CD14-positive monocyte (primary cell): ENCODE results near the gene TICAM2. TPM values are rescaled to one million over a fixed set of nuclear protein-coding genes. Genes with fewer than 3 reads are reported as not detected.

ENCODE experiments used
- DNase-seq, 3 donors: peaks; one replicate each; pipeline ENCODE4 v3.0.0-alpha.2; 2011 to 2022
- H2AFZ ChIP-seq: 2 replicates; pipeline ENCODE4 v1.6.0; 2012; ENCODE audit warnings: mild to moderate bottlenecking, low read depth, low read length, inconsistent platforms; ENCODE audit not compliant: insufficient read depth, poor library complexity, severe bottlenecking
- H3K27ac ChIP-seq, 2 donors: 1 replicate in 1 of 2; 2 replicates in 1 of 2; pipeline ENCODE4 v1.5.1; 2012 to 2013; ENCODE audit warnings: low read length in 2 of 2, control low read depth in 1 of 2, inconsistent platforms in 1 of 2, low read depth in 1 of 2, mild to moderate bottlenecking in 1 of 2
- H3K27me3 ChIP-seq, 2 donors: one replicate each; pipeline versions ENCODE4 v1.6.0 to v1.6.1; 2011 to 2013; ENCODE audit warnings: low read length in 2 of 2; ENCODE audit not compliant: control insufficient read depth in 2 of 2, insufficient read depth in 2 of 2
- H3K36me3 ChIP-seq, 2 donors: replicated peaks in 1 of 2; 1 replicate in 1 of 2; 2 replicates in 1 of 2; pipeline versions ENCODE4 v1.5.1 to v1.6.1; 2012 to 2013; ENCODE audit warnings: low read length in 2 of 2, control low read depth in 1 of 2, inconsistent platforms in 1 of 2, mild to moderate bottlenecking in 1 of 2; ENCODE audit not compliant: insufficient read depth in 2 of 2, control insufficient read depth in 1 of 2
- H3K4me1 ChIP-seq, 2 donors: 1 replicate in 1 of 2; 2 replicates in 1 of 2; pipeline versions ENCODE4 v1.5.1 to v1.6.1; 2012 to 2013; ENCODE audit warnings: low read length in 2 of 2, control low read depth in 1 of 2, inconsistent platforms in 1 of 2, mild to moderate bottlenecking in 1 of 2, moderate library complexity in 1 of 2; ENCODE audit not compliant: insufficient read depth in 2 of 2, control insufficient read depth in 1 of 2
- H3K4me2 ChIP-seq: replicated peaks from 2 replicates; pipeline ENCODE3; 2012; ENCODE audit warnings: low read length, moderate library complexity, mild to moderate bottlenecking; ENCODE audit not compliant: poor library complexity, severe bottlenecking; ENCODE audit errors: extremely low read depth
- H3K4me3 ChIP-seq, 3 experiments: fragments of 200-600 bp in 1 of 3; sonication (generic) in 1 of 3; replicated peaks in 1 of 3; 1 replicate in 2 of 3; 2 replicates in 1 of 3; pipeline ENCODE4 v1.5.1; 2011 to 2013; ENCODE audit warnings: low read length in 3 of 3, mild to moderate bottlenecking in 3 of 3, control low read depth in 2 of 3, low read depth in 2 of 3, inconsistent platforms in 1 of 3, moderate library complexity in 1 of 3
- H3K79me2 ChIP-seq: 2 replicates; pipeline ENCODE4 v1.6.0; 2012; ENCODE audit warnings: mild to moderate bottlenecking, control low read depth, inconsistent platforms, low read length, moderate library complexity; ENCODE audit not compliant: insufficient read depth
- H3K9ac ChIP-seq: 2 replicates; pipeline ENCODE4 v1.6.0; 2017; ENCODE audit warnings: low read length, mild to moderate bottlenecking; ENCODE audit not compliant: insufficient read depth, poor library complexity, severe bottlenecking
- H3K9me3 ChIP-seq, 2 donors: replicated peaks in 1 of 2; 1 replicate in 1 of 2; 2 replicates in 1 of 2; pipeline versions ENCODE4 v1.5.1 to v1.6.1; 2012 to 2013; ENCODE audit warnings: low read length in 2 of 2, control low read depth in 1 of 2; ENCODE audit not compliant: control insufficient read depth in 1 of 2, insufficient read depth in 1 of 2
- H4K20me1 ChIP-seq: 2 replicates; pipeline ENCODE4 v1.6.0; 2012; ENCODE audit warnings: mild to moderate bottlenecking, low read length, control low read depth, moderate library complexity; ENCODE audit not compliant: insufficient read depth
- H3K27ac Mint-ChIP-seq, 7 donors: one replicate each; pipeline ENCODE4 v1.8.0; 2020; ENCODE audit warnings: mild to moderate bottlenecking in 7 of 7, mixed read lengths in 7 of 7, moderate library complexity in 6 of 7, inconsistent platforms in 2 of 7
- H3K27me3 Mint-ChIP-seq, 3 donors: one replicate each; pipeline ENCODE4 v1.8.0; 2021 to 2022; ENCODE audit warnings: low read depth in 3 of 3, mild to moderate bottlenecking in 3 of 3, mixed read lengths in 3 of 3, moderate library complexity in 3 of 3, inconsistent platforms in 1 of 3
- H3K36me3 Mint-ChIP-seq, 2 donors: one replicate each; pipeline ENCODE4 v1.8.0; 2020; ENCODE audit warnings: mixed read lengths in 2 of 2, inconsistent platforms in 1 of 2, mild to moderate bottlenecking in 1 of 2
- H3K4me1 Mint-ChIP-seq: one replicate; pipeline ENCODE4 v1.8.0; 2020; ENCODE audit warnings: mild to moderate bottlenecking, mixed read lengths
- H3K4me3 Mint-ChIP-seq, 2 donors: one replicate each; pipeline ENCODE4 v1.8.0; 2020; ENCODE audit warnings: mild to moderate bottlenecking in 2 of 2, mixed read lengths in 2 of 2, moderate library complexity in 1 of 2
- H3K9me3 Mint-ChIP-seq, 7 donors: one replicate each; pipeline ENCODE4 v1.8.0; 2020 to 2022; ENCODE audit warnings: mixed read lengths in 7 of 7, mild to moderate bottlenecking in 6 of 7, moderate library complexity in 6 of 7, inconsistent platforms in 2 of 7
- WGBS: methylation state at CpG from one replicate; pipeline ENCODE4 v1.1.5; 2013; ENCODE audit warnings: missing lambda C conversion rate; ENCODE audit not compliant: insufficient coverage; 5-methylcytosine and 5-hydroxymethylcytosine counted together
- intact Hi-C, 2 donors: fragments of 100-400 bp; cut with micrococcal nuclease; formaldehyde crosslinking; loops; one replicate each; pipeline versions ENCODE4 v1.15.0 to v1.15.1; 2023
- polyA plus RNA-seq, 3 donors: library from polyadenylated mRNA; depleted of rRNA in 1 of 3; unstranded in 2 of 3; stranded (reverse) in 1 of 3; fragments of 300-500 nt in 2 of 3; fragments of >200 nt in 1 of 3; fragmentation: Illumina TruSeq in 2 of 3; gene quantifications; 1 replicate in 2 of 3; 2 replicates in 1 of 3; pipeline ENCODE4 v1.2.3, GENCODE V29; 2012 to 2021
- TF ChIP-seq, protein P1 (sequence below): fragments of 200-600 bp; IDR thresholded peaks from one replicate; pipeline ENCODE4 v1.8.0; 2022; ENCODE audit warnings: antibody characterized with exemption, mild to moderate bottlenecking

Gene TICAM2
- polyA plus RNA-seq, 3 donors, result 3.5 to 25.1 (median 14.6) TPM

- intact Hi-C loops, result no loop called here
- no peak overlapping the region for H3K27ac ChIP-seq
- Mint-ChIP-seq H3K4me3 (no peak overlapping the region), H3K27ac (no peak overlapping the region), H3K36me3 (no peaks in the 10 kb centered on the region), H3K27me3 (peaks cover 9 to 16% (median 11%) of the 10 kb centered on the region in 3 donors), H3K9me3 (peaks cover 0 to 9% (median 3%) of the 10 kb centered on the region in 7 donors), H3K4me1 (no peaks in the 10 kb centered on the region)
- TF ChIP-seq, protein P1, sequence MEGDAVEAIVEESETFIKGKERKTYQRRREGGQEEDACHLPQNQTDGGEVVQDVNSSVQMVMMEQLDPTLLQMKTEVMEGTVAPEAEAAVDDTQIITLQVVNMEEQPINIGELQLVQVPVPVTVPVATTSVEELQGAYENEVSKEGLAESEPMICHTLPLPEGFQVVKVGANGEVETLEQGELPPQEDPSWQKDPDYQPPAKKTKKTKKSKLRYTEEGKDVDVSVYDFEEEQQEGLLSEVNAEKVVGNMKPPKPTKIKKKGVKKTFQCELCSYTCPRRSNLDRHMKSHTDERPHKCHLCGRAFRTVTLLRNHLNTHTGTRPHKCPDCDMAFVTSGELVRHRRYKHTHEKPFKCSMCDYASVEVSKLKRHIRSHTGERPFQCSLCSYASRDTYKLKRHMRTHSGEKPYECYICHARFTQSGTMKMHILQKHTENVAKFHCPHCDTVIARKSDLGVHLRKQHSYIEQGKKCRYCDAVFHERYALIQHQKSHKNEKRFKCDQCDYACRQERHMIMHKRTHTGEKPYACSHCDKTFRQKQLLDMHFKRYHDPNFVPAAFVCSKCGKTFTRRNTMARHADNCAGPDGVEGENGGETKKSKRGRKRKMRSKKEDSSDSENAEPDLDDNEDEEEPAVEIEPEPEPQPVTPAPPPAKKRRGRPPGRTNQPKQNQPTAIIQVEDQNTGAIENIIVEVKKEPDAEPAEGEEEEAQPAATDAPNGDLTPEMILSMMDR, result no peak
- H3K4me2 ChIP-seq, result no peak overlapping the region
- no peak overlapping the region for H2AFZ ChIP-seq
- no peaks in the 10 kb centered on the region for H4K20me1 ChIP-seq
- DNase-seq, result no peak
- WGBS, result no CpG with 5 or more reads among the region's 2 CpGs
- no peak overlapping the region for H3K9ac ChIP-seq
- no peak overlapping the region for H3K4me3 ChIP-seq
- no peaks in the 10 kb centered on the region for H3K36me3 ChIP-seq
- H3K4me1 ChIP-seq, result no peaks in the 10 kb centered on the region
- no peaks in the 10 kb centered on the region for H3K79me2 ChIP-seq
- H3K27me3 ChIP-seq, result peaks cover 0 to 2% of the 10 kb centered on the region in 2 donors
- H3K9me3 ChIP-seq, result no peaks in the 10 kb centered on the region
Measured at GRCh38 chr5:115644046-115644445, 41.8 kb upstream of the TICAM2 start.

DNA sequence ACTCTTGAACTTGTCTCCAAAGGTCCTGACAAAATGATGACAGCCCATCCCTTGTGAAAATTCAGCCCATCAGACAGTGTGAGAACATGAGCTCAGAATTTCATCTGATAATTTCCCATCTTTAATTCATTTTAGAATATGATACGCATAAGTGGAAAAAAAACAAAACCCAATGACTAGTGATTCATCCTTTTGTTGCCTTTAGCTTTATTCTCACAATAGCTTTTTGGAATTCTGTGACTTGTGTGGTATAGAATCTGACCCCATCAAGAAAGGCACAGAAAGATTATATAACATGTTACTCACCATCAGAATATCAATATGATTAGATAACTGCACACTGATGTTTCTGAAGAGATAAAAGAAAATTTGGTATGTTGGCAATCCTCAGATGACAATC lies 39.7 kb upstream of the TICAM2 start:
- Mint-ChIP-seq H3K4me1 (no peaks in the 10 kb centered on the region), H3K27ac (no peak overlapping the region), H3K4me3 (no peak overlapping the region), H3K36me3 (no peaks in the 10 kb centered on the region), H3K27me3 (peaks cover 6 to 16% (median 10%) of the 10 kb centered on the region in 3 donors), H3K9me3 (peaks cover 0 to 7% (median 3%) of the 10 kb centered on the region in 7 donors)
- peaks cover 0 to 2% of the 10 kb centered on the region in 2 donors for H3K27me3 ChIP-seq
- no peak overlapping the region for H3K9ac ChIP-seq
- H2AFZ ChIP-seq, result no peak overlapping the region
- no peaks in the 10 kb centered on the region for H4K20me1 ChIP-seq
- H3K36me3 ChIP-seq, result no peaks in the 10 kb centered on the region
- H3K4me1 ChIP-seq, result no peaks in the 10 kb centered on the region
- TF ChIP-seq, protein P1, result no peak
- H3K4me2 ChIP-seq, result no peak overlapping the region
- no CpG with 5 or more reads among the region's 1 CpG for WGBS
- H3K9me3 ChIP-seq, result no peaks in the 10 kb centered on the region
- H3K4me3 ChIP-seq, result no peak overlapping the region
- no peak overlapping the region for H3K27ac ChIP-seq
- intact Hi-C loops, result no loop called here
- no peaks in the 10 kb centered on the region for H3K79me2 ChIP-seq
- DNase-seq, result no peak
